ENCODE measurements around the gene CCDC180.
"Not testable (repeated sequence)": the region's sequence is repeated elsewhere in the genome, so short reads cannot be mapped to it uniquely, and the experiment has no call there.

Gene CCDC180

GRCh38 chr9:97311798-97312500 is 4.5 kb downstream of the CCDC180 start:
- no peak for DNase-seq (ENCODE audit: low spot score)

- DNase-seq (ENCODE audit: low spot score), result no peak
Measured at GRCh38 chr9:97312556-97312955, 5.1 kb downstream of the CCDC180 start.

- no peak for DNase-seq (ENCODE audit: low spot score)
Measured at GRCh38 chr9:97313243-97313642, 5.8 kb downstream of the CCDC180 start.

GRCh38 chr9:97313746-97314145 is 6.3 kb downstream of the CCDC180 start:
- no peak for DNase-seq (ENCODE audit: low spot score)

- no peak for DNase-seq (ENCODE audit: low spot score)
Measured at GRCh38 chr9:97314503-97314902, 7.0 kb downstream of the CCDC180 start.

GRCh38 chr9:97315550-97315949 is 8.1 kb downstream of the CCDC180 start:
- DNase-seq (ENCODE audit: low spot score), result no peak

GRCh38 chr9:97316904-97317303 is 9.4 kb downstream of the CCDC180 start:
- no peak for DNase-seq (ENCODE audit: low spot score)

GRCh38 chr9:97318433-97318832 is 11.0 kb downstream of the CCDC180 start:
- no peak for DNase-seq (ENCODE audit: low spot score)

- DNase-seq (ENCODE audit: low spot score), result no peak
Measured at GRCh38 chr9:97319395-97319794, 11.9 kb downstream of the CCDC180 start.

- DNase-seq (ENCODE audit: low spot score), result no peak
Measured at GRCh38 chr9:97320080-97320642, 12.7 kb downstream of the CCDC180 start.

GRCh38 chr9:97321251-97321650 is 13.8 kb downstream of the CCDC180 start:
- no peak for DNase-seq (ENCODE audit: low spot score)

GRCh38 chr9:97321691-97322090 is 14.2 kb downstream of the CCDC180 start:
- no peak for DNase-seq (ENCODE audit: low spot score)

GRCh38 chr9:97322105-97322504 is 14.6 kb downstream of the CCDC180 start:
- DNase-seq (ENCODE audit: low spot score), result no peak

- no peak for DNase-seq (ENCODE audit: low spot score)
Measured at GRCh38 chr9:97324954-97325353, 17.5 kb downstream of the CCDC180 start.

- DNase-seq (ENCODE audit: low spot score), result no peak
Measured at GRCh38 chr9:97327562-97327961, 20.1 kb downstream of the CCDC180 start.

GRCh38 chr9:97332993-97333392 is 25.5 kb downstream of the CCDC180 start:
- no peak for DNase-seq (ENCODE audit: low spot score)

GRCh38 chr9:97335622-97336021 is 28.2 kb downstream of the CCDC180 start:
- not testable (repeated sequence) for DNase-seq (ENCODE audit: low spot score)

GRCh38 chr9:97348871-97349270 is 41.4 kb downstream of the CCDC180 start:
- DNase-seq (ENCODE audit: low spot score), result no peak

- DNase-seq (ENCODE audit: low spot score), result no peak
Measured at GRCh38 chr9:97349400-97349799, 41.9 kb downstream of the CCDC180 start.

GRCh38 chr9:97354637-97355036 is 47.2 kb downstream of the CCDC180 start:
- DNase-seq (ENCODE audit: low spot score), result no peak

- no peak for DNase-seq (ENCODE audit: low spot score)
Measured at GRCh38 chr9:97357056-97357455, 49.6 kb downstream of the CCDC180 start.

Measured in D341Med (cell line).